ENCODE data around the gene SCP2. TPM values are rescaled to one million over a fixed set of nuclear protein-coding genes. Genes with fewer than 3 reads are reported as not detected.
"Not testable (repeated sequence)": the region's sequence is repeated elsewhere in the genome, so short reads cannot be mapped to it uniquely, and the experiment has no call there.

SCP2 gene
- polyA plus RNA-seq, 1 of the 3 experiments (the other 2 are of a cell fraction), result 49.5 TPM

- TF ChIP-seq JUND (IDR thresholded peaks at IDR 0.05) (no peak), SIN3A (IDR thresholded peaks at IDR 0.05; ENCODE audit: borderline replicate concordance, low read depth, low read length) (no peak), MXI1 (IDR thresholded peaks at IDR 0.05; ENCODE audit: low read depth, low read length) (no peak), FOXM1 (IDR thresholded peaks at IDR 0.05; ENCODE audit: low read depth) (no peak), TAF1 (IDR thresholded peaks at IDR 0.05; ENCODE audit: borderline replicate concordance, low read depth, low read length) (no peak), RXRA (IDR thresholded peaks at IDR 0.05; ENCODE audit: borderline replicate concordance, low read depth) (no peak), PBX3 (IDR thresholded peaks at IDR 0.05) (no peak), USF2 (IDR thresholded peaks at IDR 0.05; ENCODE audit: borderline replicate concordance, low read depth, low read length) (no peak), ELF1 (IDR thresholded peaks at IDR 0.05) (no peak), NRF1 (IDR thresholded peaks at IDR 0.05; ENCODE audit: low read depth, low read length) (no peak), GABPA (IDR thresholded peaks at IDR 0.05; ENCODE audit: low read depth) (no peak), CHD2 (IDR thresholded peaks at IDR 0.05; ENCODE audit: low read length, partially characterized antibody) (no peak), RAD21 (IDR thresholded peaks at IDR 0.05; ENCODE audit: low read length) (no peak)
Observed at GRCh38 chr1:52996653-52997052, 69.6 kb downstream of the SCP2 start (continued).

- DNase-seq, result no peak
- CTCF ChIA-PET, result interaction anchor here (1.7 kb wide), 1 partner anchor 96 kb away, joined by 7 read pairs; no protein-coding TSS in a partner anchor
Observed at GRCh38 chr1:53001128-53001527, 74.1 kb downstream of the SCP2 start.

GRCh38 chr1:53006612-53007011 is 79.5 kb downstream of the SCP2 start:
- H4K20me1 ChIP-seq (ENCODE audit: insufficient read depth); H3K9ac ChIP-seq; H3K27ac ChIP-seq (ENCODE audit: low read depth in 2 of 2, low read length in 1 of 2); H3K9me3 ChIP-seq; CTCF ChIA-PET; H3K4me1 ChIP-seq (ENCODE audit: control insufficient read depth in 1 of 2, insufficient read depth in 2 of 2, low read depth in 1 of 2, low read length in 1 of 2); H3F3A ChIP-seq (replicated peaks; ENCODE audit: insufficient read depth); H3K27me3 ChIP-seq (ENCODE audit: insufficient read depth); DNase-seq; H3K36me3 ChIP-seq (replicated peaks in 1 of 2; ENCODE audit: control insufficient read depth in 1 of 2, insufficient read depth in 2 of 2, low read length in 1 of 2); H3K9me2 ChIP-seq; H3K4me2 ChIP-seq; H2AFZ ChIP-seq (ENCODE audit: low read depth); H3K4me3 ChIP-seq (ENCODE audit: low read depth in 2 of 2, low read length in 1 of 2); H3K79me2 ChIP-seq (ENCODE audit: insufficient read depth); POLR2A ChIA-PET: not testable (repeated sequence)
- 76% methylated on average over 1 of the region's 2 CpGs for WGBS (ENCODE audit: low lambda C conversion rate)

More at GRCh38 chr1:53001128-53001527, 74.1 kb downstream of the SCP2 start:
- Histone ChIP-seq H3K79me2 (ENCODE audit: insufficient read depth) (no peaks in the 10 kb centered on the region), H3K36me3 (replicated peaks in 1 of 2; ENCODE audit: control insufficient read depth in 1 of 2, insufficient read depth in 2 of 2, low read length in 1 of 2) (no peaks in the 10 kb centered on the region), H3K9ac (no peak overlapping the region), H3K4me2 (no peak overlapping the region), H3K4me1 (ENCODE audit: control insufficient read depth in 1 of 2, insufficient read depth in 2 of 2, low read depth in 1 of 2, low read length in 1 of 2) (no peaks in the 10 kb centered on the region), H3K9me3 (no peaks in the 10 kb centered on the region), H4K20me1 (ENCODE audit: insufficient read depth) (no peaks in the 10 kb centered on the region), H3K27ac (ENCODE audit: low read depth in 2 of 2, low read length in 1 of 2) (no peak overlapping the region), H3K9me2 (no peaks in the 10 kb centered on the region), H2AFZ (ENCODE audit: low read depth) (no peak overlapping the region), H3F3A (replicated peaks; ENCODE audit: insufficient read depth) (no peaks in the 10 kb centered on the region), H3K4me3 (ENCODE audit: low read depth in 2 of 2, low read length in 1 of 2) (no peak overlapping the region), H3K27me3 (ENCODE audit: insufficient read depth) (no peaks in the 10 kb centered on the region)
- POLR2A ChIA-PET, result no interaction called here
- TF ChIP-seq USF1 (IDR thresholded peaks at IDR 0.05; ENCODE audit: borderline replicate concordance, low read depth) (no peak), NFIC (IDR thresholded peaks at IDR 0.05; ENCODE audit: borderline replicate concordance) (no peak), USF2 (IDR thresholded peaks at IDR 0.05; ENCODE audit: borderline replicate concordance, low read depth, low read length) (no peak), NRF1 (IDR thresholded peaks at IDR 0.05; ENCODE audit: low read depth, low read length) (no peak), IRF3 (IDR thresholded peaks at IDR 0.05; ENCODE audit: low read depth, low read length) (no peak), GABPA (IDR thresholded peaks at IDR 0.05; ENCODE audit: low read depth) (no peak)

- WGBS (ENCODE audit: low lambda C conversion rate), result 66% methylated on average over 4 of the region's 4 CpGs
- H3K9ac ChIP-seq; H3K27ac ChIP-seq (ENCODE audit: low read depth in 2 of 2, low read length in 1 of 2); H3F3A ChIP-seq (replicated peaks; ENCODE audit: insufficient read depth); H3K9me3 ChIP-seq; DNase-seq; H3K4me1 ChIP-seq (ENCODE audit: control insufficient read depth in 1 of 2, insufficient read depth in 2 of 2, low read depth in 1 of 2, low read length in 1 of 2); H4K20me1 ChIP-seq (ENCODE audit: insufficient read depth); CTCF ChIA-PET; H3K4me3 ChIP-seq (ENCODE audit: low read depth in 2 of 2, low read length in 1 of 2); H3K79me2 ChIP-seq (ENCODE audit: insufficient read depth); POLR2A ChIA-PET; H2AFZ ChIP-seq (ENCODE audit: low read depth); H3K4me2 ChIP-seq; H3K9me2 ChIP-seq; H3K27me3 ChIP-seq (ENCODE audit: insufficient read depth); H3K36me3 ChIP-seq (replicated peaks in 1 of 2; ENCODE audit: control insufficient read depth in 1 of 2, insufficient read depth in 2 of 2, low read length in 1 of 2): not testable (repeated sequence)
Observed at GRCh38 chr1:53010247-53010646, 83.2 kb downstream of the SCP2 start.

Measured in SK-N-SH (cell line).